ENCODE measurements around the gene LEF1. TPM values are rescaled to one million over a fixed set of nuclear protein-coding genes. Genes with fewer than 3 reads are reported as not detected.

Gene LEF1
- total and polyA plus RNA-seq, 2 experiments from 2014 or later: 0.50 to 0.73 TPM

DNA sequence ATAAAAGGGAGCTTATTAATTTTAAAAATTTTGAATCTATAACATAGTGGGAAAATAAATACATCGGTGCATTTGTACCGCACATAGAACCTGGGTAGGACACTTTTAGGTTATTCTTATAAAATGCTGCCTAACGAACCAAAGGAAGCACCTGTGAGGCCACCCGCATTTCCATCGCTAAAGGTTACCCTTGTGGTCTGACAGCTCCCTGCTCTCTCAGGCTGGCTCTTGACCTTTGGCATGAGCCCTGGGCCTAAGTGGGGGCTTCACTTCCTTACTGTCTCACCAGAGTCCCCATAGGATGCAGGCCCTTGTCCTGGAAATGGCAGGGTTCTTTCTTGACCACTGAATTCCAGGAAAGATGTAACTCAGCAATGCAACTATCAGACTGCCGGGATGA is 133.0 kb downstream of the LEF1 start:
- Histone ChIP-seq H3K4me2 (no peak overlapping the region), H3K9me2 (ENCODE audit: insufficient read depth) (no peaks in the 10 kb centered on the region), H3K27me3 (ENCODE audit: insufficient read depth) (no peaks in the 10 kb centered on the region), H3K79me2 (replicated peaks; ENCODE audit: insufficient read depth) (no peaks in the 10 kb centered on the region), H3K4me3 (no peak overlapping the region), H3K4me1 (ENCODE audit: insufficient read depth) (no peaks in the 10 kb centered on the region), H4K20me1 (replicated peaks; ENCODE audit: insufficient read depth) (no peaks in the 10 kb centered on the region; the same call in 1 of the 2 replicates), H3K36me3 (ENCODE audit: insufficient read depth) (peaks cover 4% of the 10 kb centered on the region), H3F3A (replicated peaks; ENCODE audit: low read depth) (no peaks in the 10 kb centered on the region), H3K27ac (ENCODE audit: low read depth) (no peak overlapping the region), H2AFZ (no peak overlapping the region)
- no peak for DNase-seq (ENCODE audit: low spot score)
- H3K36me3 Mint-ChIP-seq (ENCODE audit: low read depth): peaks cover 25% of the 10 kb centered on the region
- peaks cover 6% of the 10 kb centered on the region for H3K27me3 Mint-ChIP-seq (ENCODE audit: insufficient read depth, low read depth, poor library complexity)
- TF ChIP-seq CREB1 (CRISPR knock-in tag; IDR thresholded peaks at IDR 0.05; ENCODE audit: low read depth): no peak
- H3K27ac Mint-ChIP-seq: no peak overlapping the region
- H3K4me1 Mint-ChIP-seq: peaks cover 6% of the 10 kb centered on the region; the same call in 2 of the 3 replicates
- H3K9me3 Mint-ChIP-seq: 0 out of 3 replicates have a peak, but pooled peaks cover 2% of the 10 kb centered on the region
- no peak overlapping the region for H3K4me3 Mint-ChIP-seq
- ATAC-seq: no peak

DNA sequence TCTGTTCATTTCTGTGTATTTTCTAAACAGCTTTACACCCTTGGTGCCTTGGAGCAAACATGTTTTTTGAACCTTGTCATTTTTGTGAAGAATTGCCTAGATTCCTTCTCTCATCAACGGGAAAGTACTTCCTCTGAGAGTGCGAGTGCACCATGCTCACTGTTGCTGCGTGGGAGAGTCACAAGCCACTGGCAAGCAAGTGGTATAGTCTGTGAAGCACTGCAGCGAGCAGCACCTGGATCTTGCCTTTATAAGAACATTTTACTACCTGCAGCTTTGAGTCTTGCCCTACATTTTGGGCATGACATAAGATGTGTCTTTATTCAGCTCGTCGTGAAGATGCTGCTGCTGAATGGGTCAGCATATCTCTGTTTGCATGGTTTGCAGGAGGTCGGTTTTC is 134.2 kb downstream of the LEF1 start:
- Mint-ChIP-seq H3K4me1 (peaks cover 10% of the 10 kb centered on the region), H3K36me3 (ENCODE audit: low read depth) (peaks cover 28% of the 10 kb centered on the region), H3K4me3 (no peak overlapping the region), H3K9me3 (no peaks in the 10 kb centered on the region), H3K27me3 (ENCODE audit: insufficient read depth, low read depth, poor library complexity) (peaks cover 6% of the 10 kb centered on the region), H3K27ac (no peak overlapping the region)
- Histone ChIP-seq H3K27ac (ENCODE audit: low read depth) (no peak overlapping the region), H3K36me3 (ENCODE audit: insufficient read depth) (peaks cover 4% of the 10 kb centered on the region), H3K27me3 (ENCODE audit: insufficient read depth) (no peaks in the 10 kb centered on the region), H3K4me3 (no peak overlapping the region), H2AFZ (no peak overlapping the region), H3K4me1 (ENCODE audit: insufficient read depth) (no peaks in the 10 kb centered on the region), H3K4me2 (no peak overlapping the region), H4K20me1 (replicated peaks; ENCODE audit: insufficient read depth) (no peaks in the 10 kb centered on the region; the same call in 1 of the 2 replicates), H3K9me2 (ENCODE audit: insufficient read depth) (no peaks in the 10 kb centered on the region), H3F3A (replicated peaks; ENCODE audit: low read depth) (no peaks in the 10 kb centered on the region), H3K79me2 (replicated peaks; ENCODE audit: insufficient read depth) (no peaks in the 10 kb centered on the region)
- no peak for TF ChIP-seq ZNF462 (CRISPR knock-in tag; IDR thresholded peaks at IDR 0.05)
- TF ChIP-seq, protein P1, sequence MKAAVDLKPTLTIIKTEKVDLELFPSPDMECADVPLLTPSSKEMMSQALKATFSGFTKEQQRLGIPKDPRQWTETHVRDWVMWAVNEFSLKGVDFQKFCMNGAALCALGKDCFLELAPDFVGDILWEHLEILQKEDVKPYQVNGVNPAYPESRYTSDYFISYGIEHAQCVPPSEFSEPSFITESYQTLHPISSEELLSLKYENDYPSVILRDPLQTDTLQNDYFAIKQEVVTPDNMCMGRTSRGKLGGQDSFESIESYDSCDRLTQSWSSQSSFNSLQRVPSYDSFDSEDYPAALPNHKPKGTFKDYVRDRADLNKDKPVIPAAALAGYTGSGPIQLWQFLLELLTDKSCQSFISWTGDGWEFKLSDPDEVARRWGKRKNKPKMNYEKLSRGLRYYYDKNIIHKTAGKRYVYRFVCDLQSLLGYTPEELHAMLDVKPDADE (IDR thresholded peaks at IDR 0.05): no peak
- TF ChIP-seq CREB1 (CRISPR knock-in tag; IDR thresholded peaks at IDR 0.05; ENCODE audit: low read depth): no peak
- no peak for TF ChIP-seq EZH2 (IDR thresholded peaks at IDR 0.05; ENCODE audit: low read depth, unreplicated experiment)
- no peak for TF ChIP-seq NANOG (IDR thresholded peaks at IDR 0.05; ENCODE audit: borderline replicate concordance)
- TF ChIP-seq, protein P2, sequence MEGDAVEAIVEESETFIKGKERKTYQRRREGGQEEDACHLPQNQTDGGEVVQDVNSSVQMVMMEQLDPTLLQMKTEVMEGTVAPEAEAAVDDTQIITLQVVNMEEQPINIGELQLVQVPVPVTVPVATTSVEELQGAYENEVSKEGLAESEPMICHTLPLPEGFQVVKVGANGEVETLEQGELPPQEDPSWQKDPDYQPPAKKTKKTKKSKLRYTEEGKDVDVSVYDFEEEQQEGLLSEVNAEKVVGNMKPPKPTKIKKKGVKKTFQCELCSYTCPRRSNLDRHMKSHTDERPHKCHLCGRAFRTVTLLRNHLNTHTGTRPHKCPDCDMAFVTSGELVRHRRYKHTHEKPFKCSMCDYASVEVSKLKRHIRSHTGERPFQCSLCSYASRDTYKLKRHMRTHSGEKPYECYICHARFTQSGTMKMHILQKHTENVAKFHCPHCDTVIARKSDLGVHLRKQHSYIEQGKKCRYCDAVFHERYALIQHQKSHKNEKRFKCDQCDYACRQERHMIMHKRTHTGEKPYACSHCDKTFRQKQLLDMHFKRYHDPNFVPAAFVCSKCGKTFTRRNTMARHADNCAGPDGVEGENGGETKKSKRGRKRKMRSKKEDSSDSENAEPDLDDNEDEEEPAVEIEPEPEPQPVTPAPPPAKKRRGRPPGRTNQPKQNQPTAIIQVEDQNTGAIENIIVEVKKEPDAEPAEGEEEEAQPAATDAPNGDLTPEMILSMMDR (conservative IDR thresholded peaks at IDR 0.05; ENCODE audit: low read depth in 2 of 2): no peak
- no peak for TF ChIP-seq ZNF331 (CRISPR knock-in tag; IDR thresholded peaks at IDR 0.05; ENCODE audit: low read depth)
- no peak for TF ChIP-seq STAT1 (IDR thresholded peaks at IDR 0.05; ENCODE audit: unreplicated experiment)
- no peak for TF ChIP-seq ZNF114 (CRISPR knock-in tag; IDR thresholded peaks at IDR 0.05)
- no peak for DNase-seq (ENCODE audit: low spot score)
- ATAC-seq: no peak

Measured in GM23338 (cell line).